ENCODE data around the gene HJURP. TPM values are rescaled to one million over a fixed set of nuclear protein-coding genes. Genes with fewer than 3 reads are reported as not detected.

Gene HJURP
- total RNA-seq, 4 donors from 2014 or later, result 0.27 to 0.45 (median 0.38) TPM; not detected in 1

- WGBS, 2 donors, result 95 to 97% methylated on average over 7 of the region's 7 CpGs
- no peaks in the 10 kb centered on the region for H3K36me3 ChIP-seq
- no peaks in the 10 kb centered on the region for H3K9me3 ChIP-seq
- TF ChIP-seq POLR2A (IDR thresholded peaks at IDR 0.05) (no peak), CTCF (IDR thresholded peaks at IDR 0.05) (no peak)
- H3K27ac ChIP-seq, result no peak overlapping the region
- peaks cover 7% of the 10 kb centered on the region in 2 donors for H3K4me1 ChIP-seq
- intact Hi-C loops (cut with DNase I), result no loop called here
- H3K27me3 ChIP-seq, result no peaks in the 10 kb centered on the region
- H3K4me3 ChIP-seq (replicated peaks in 1 of 3), result no peak overlapping the region
- no peak for DNase-seq
Observed at GRCh38 chr2:233850745-233851144, 3.6 kb downstream of the HJURP start.

GRCh38 chr2:233849607-233850271, 4.6 kb downstream of the HJURP start:
- WGBS, 2 donors, result 64 to 82% methylated on average over 13 of the region's 13 CpGs
- intact Hi-C loops (cut with DNase I), result no loop called here
- H3K27ac ChIP-seq, result no peak overlapping the region
- no peaks in the 10 kb centered on the region for H3K9me3 ChIP-seq
- H3K4me3 ChIP-seq (replicated peaks in 1 of 3), result no peak overlapping the region
- no peaks in the 10 kb centered on the region for H3K27me3 ChIP-seq
- no peak for DNase-seq
- H3K4me1 ChIP-seq, result peaks cover 7% of the 10 kb centered on the region in 2 donors
- H3K36me3 ChIP-seq, result no peaks in the 10 kb centered on the region
- TF ChIP-seq CTCF (IDR thresholded peaks at IDR 0.05), result no peak
- TF ChIP-seq POLR2A (IDR thresholded peaks at IDR 0.05), result no peak

- no peak for TF ChIP-seq POLR2A (IDR thresholded peaks at IDR 0.05)
- TF ChIP-seq CTCF (IDR thresholded peaks at IDR 0.05), result no peak
- intact Hi-C loops (cut with DNase I), result no loop called here
- WGBS, 2 donors, result 93 to 97% methylated on average over 11 to 13 of the region's 13 CpGs
Observed at GRCh38 chr2:233848276-233848675, 6.1 kb downstream of the HJURP start.

GRCh38 chr2:233847248-233847898, 7.0 kb downstream of the HJURP start:
- H3K27ac ChIP-seq, result no peak overlapping the region
- H3K4me1 ChIP-seq, result no peaks in the 10 kb centered on the region
- TF ChIP-seq POLR2A (IDR thresholded peaks at IDR 0.05), result no peak
- TF ChIP-seq CTCF (IDR thresholded peaks at IDR 0.05), result no peak
- no peaks in the 10 kb centered on the region for H3K9me3 ChIP-seq
- no peak overlapping the region for H3K4me3 ChIP-seq (replicated peaks in 1 of 3)
- no peaks in the 10 kb centered on the region for H3K27me3 ChIP-seq
- H3K36me3 ChIP-seq, result no peaks in the 10 kb centered on the region
- 95 to 98% methylated on average over 13 of the region's 13 CpGs for WGBS, 2 donors
- no peak for DNase-seq
- intact Hi-C loops (cut with DNase I), result no loop called here

More at GRCh38 chr2:233848276-233848675, 6.1 kb downstream of the HJURP start:
- H3K27me3 ChIP-seq, result no peaks in the 10 kb centered on the region
- H3K4me3 ChIP-seq (replicated peaks in 1 of 3), result no peak overlapping the region
- H3K9me3 ChIP-seq, result no peaks in the 10 kb centered on the region
- H3K27ac ChIP-seq, result no peak overlapping the region
- H3K4me1 ChIP-seq, result no peaks in the 10 kb centered on the region
- no peak for DNase-seq
- H3K36me3 ChIP-seq, result no peaks in the 10 kb centered on the region
